NK-92 treated with Interleukin-12 subunit alpha and Interleukin-12 subunit beta, amount 100 ng/mL, for 24 hours (cell line): ENCODE measurements around the gene SMYD3.
"Not testable (repeated sequence)": the region's sequence is repeated elsewhere in the genome, so short reads cannot be mapped to it uniquely, and the experiment has no call there.

ENCODE experiments used
- DNase-seq: peaks from one replicate; lab custom pipeline; 2025; lab: John Stamatoyannopoulos, UW

SMYD3 gene

GRCh38 chr1:245837718-245838117, 669.4 kb downstream of the SMYD3 start:
- DNase-seq: no peak

GRCh38 chr1:245835386-245835785, 671.7 kb downstream of the SMYD3 start:
- no peak for DNase-seq

DNA sequence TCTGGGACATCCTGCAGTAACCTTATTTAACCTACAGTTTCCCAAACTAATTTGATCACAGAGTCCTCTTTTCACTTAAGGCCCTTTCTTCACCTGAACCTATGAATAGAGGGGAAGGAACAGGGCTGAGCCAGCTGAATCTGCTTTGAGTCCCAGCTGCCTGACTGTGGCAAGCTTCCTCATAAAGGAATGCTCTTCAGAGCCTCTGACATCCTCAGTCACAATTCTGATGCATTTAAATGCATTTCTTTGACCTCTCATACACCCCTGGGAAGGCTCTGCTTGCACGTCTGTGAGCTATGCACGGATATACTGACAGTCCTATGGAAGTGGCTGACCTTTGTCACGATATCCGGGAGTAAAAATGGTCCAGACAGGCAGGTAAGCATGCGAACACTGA, 673.1 kb downstream of the SMYD3 start:
- no peak for DNase-seq

DNA sequence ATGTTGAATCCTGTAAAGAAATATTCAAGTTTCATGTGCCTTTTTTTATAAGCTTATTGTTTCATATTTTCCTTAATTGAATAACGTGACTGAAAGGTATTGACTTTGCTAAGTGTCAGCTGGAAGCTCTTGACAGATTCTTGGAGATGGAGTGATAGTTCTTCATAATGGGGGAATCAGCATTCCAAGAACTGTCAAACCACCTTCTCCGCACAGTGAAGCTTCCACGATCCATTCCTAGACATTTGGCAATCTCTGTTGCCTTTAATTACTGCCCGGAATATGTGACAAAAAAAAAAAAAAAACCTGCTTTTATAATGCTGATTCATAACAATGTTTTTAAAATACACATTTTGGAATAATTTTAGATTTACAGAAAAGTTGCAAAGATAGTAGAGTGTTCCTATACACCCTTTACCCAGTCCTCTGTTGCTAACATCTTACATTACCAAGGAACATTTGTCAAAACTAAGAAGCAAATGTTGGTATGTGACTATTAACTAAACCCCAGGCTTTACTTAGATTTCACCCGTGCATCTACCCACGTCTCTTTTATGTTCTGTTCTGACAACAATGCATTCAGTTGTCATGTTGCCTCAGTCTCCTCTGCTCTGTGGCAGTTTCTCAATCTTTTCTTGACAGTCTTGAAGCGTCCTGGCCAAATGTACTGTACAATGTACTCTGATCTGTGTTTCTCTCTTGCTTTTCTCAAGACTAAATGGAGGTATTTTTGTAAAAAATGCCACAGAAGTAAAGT, 674.1 kb downstream of the SMYD3 start:
- no peak for DNase-seq

- no peak for DNase-seq
Measured at GRCh38 chr1:245831518-245831917, 675.6 kb downstream of the SMYD3 start.

GRCh38 chr1:245829826-245830225, 677.3 kb downstream of the SMYD3 start:
- DNase-seq: no peak

GRCh38 chr1:245829194-245829593, 677.9 kb downstream of the SMYD3 start:
- no peak for DNase-seq

DNA sequence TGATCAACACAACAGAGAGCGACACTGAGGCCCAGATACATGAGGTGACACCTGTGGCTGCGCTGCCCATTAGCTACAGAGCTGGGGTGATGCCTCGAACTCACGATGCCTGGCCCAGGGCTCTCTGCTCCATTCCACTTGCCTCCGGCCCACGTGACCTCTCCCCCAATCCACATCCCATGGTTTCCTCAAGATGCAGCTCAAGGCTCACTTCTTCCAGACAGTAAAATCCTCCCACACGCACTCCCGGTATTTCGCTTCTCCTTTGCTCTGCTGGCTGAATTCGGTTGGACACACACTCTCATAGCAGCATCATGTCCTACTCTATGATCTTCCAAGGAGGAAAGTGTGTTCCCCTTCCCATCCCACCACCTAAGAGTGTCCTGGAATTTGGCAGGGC, 679.8 kb downstream of the SMYD3 start:
- DNase-seq: no peak

DNA sequence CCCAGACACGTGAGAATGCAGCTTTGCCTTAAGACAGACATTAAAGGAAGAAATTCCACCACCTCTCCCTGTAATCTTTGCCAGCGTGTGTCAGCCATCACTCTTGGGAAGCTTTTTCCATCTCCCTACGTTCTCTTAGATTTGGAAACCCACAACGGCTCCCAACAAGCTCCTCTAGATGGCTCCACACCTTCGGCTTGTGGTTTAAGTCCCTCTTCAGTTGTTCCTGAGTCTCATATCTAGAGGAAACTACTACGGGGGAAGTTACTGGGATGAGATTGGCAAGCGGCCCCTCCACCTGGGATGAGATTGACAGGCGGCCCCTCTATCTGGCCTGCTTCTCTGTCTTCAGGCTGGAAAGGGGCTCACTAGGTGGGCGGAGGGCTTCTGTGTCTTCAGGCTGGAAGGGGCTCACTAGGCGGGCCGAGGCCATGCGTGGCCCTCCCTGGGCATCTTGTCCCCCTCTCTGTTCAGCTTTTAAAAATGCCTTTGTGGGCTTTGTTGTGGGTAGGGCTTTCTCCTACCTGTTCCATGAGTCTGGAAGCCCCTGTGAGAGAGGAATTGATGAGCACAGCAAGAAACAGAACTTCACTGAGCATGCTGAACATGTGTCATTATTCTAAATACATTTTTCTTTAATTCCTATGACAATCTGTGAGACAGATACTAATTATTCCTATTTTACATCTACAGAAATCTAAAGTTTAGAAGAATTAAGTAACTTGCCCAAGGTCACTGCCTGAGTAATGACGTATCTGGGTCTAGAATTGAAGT, 681.8 kb downstream of the SMYD3 start:
- DNase-seq: no peak

GRCh38 chr1:245823408-245824147, 683.5 kb downstream of the SMYD3 start:
- DNase-seq: no peak

DNA sequence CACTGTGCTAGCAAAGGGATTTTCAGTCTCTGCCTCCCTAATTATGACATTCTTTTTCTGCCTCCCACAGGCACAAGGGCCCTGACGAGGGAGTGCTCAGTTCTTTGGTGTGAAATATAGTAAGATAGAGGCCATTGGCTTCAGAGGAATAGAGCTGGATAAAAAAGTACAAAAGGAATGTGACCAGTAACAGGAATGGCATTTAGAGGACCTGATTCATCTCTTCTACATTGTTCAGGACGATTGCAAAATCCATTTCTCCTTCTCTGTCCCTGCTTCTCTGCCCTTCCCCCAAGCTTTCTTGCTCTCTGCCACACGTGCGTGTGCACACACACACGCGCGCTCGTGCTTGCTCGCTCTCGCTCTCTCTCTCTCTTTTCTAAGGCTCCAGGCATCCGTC, 684.1 kb downstream of the SMYD3 start:
- no peak for DNase-seq

DNA sequence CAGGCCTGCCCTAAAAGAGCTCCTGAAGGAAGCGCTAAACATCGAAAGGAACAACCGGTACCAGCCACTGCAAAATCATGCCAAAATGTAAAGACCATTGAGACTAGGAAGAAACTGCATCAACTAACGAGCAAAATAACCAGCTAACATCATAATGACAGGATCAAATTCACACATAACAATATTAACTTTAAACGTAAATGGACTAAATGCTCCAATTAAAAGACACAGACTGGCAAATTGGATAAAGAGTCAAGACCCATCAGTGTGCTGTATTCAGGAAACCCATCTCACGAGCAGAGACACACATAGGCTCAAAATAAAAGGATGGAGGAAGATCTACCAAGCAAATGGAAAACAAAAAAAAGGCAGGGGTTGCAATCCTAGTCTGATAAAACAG, 688.7 kb downstream of the SMYD3 start:
- not testable (repeated sequence) for DNase-seq

DNA sequence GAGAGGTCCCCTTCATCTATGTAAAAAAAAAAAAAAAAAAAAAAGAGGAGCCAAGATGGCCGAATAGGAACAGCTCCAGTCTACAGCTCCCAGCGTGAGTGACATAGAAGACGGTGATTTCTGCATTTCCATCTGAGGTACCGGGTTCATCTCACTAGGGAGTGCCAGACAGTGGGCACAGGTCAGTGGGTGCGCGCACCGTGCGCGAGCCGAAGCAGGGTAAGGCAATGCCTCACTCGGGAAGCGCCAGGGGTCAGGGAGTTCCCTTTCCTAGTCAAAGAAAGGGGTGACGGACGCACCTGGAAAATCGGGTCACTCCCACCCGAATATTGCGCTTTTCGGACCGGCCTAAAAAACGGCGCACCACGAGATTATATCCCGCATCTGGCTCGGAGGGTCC, 690.6 kb downstream of the SMYD3 start:
- DNase-seq: not testable (repeated sequence)

- DNase-seq: no peak
Measured at GRCh38 chr1:245814651-245815050, 692.4 kb downstream of the SMYD3 start.

GRCh38 chr1:245812278-245812677, 694.8 kb downstream of the SMYD3 start:
- DNase-seq: no peak

DNA sequence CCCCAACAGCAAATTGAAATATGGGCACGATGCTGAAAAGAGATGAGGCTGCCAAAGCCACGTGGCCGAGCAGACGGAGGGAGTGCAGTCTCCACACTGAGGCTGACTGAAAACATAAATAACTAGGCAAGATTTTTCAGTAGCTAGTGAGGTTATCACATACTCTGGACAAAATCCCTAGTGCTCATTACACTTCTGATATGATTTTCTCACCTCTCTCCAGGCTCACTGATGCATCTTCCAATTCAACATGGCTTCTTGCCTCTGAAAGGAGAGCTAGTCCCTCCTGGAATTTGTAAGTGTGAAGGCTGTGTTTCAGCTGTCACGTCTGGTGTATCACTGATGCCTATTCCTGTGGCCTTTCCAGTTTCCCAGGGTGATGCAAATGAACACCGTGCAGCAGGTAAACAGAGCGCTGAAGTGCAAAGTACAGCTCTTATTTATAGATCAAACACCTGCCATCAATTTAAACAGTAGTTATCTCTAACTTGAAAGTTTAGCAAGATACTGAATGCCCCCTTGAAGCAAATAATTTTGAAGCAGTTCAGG, 696.2 kb downstream of the SMYD3 start:
- no peak for DNase-seq

- no peak for DNase-seq
Measured at GRCh38 chr1:245810181-245810769, 696.8 kb downstream of the SMYD3 start.

GRCh38 chr1:245809361-245809760, 697.7 kb downstream of the SMYD3 start:
- no peak for DNase-seq

DNA sequence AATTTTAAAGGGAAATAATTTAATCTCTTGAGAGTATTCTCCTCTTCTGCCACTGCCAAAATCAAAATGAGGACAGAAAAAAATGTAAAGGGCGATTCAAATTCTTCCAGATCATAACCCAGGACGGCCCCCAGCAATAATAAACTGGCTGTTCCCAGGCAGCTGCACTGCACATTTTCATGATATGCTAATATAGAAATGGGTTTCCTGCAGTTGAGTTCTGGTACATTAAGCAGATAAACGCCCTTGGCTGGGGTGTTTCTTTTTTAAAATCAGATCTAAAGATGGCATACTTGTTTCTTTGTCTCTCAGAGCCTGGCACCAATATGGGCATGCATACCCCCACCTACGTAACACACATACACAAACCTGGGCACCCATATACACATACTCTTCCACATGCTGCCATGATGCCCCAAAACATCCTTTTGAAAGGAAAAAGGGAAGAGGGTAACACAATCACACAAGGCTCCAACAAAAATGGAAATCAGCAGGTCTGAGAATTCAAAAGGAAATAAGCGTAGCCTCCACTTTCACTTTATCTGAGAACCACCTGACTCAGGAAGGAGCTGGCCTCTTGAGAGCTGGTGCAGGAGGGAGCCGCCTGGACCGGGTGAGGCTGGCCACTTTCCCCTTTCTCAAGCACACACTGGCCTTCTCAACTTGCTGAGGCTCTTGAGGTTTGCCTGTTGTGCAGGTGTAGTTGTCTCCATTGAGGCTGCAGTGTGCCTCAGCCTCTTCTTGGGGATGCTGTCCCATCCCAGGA, 698.9 kb downstream of the SMYD3 start:
- DNase-seq: no peak

- DNase-seq: peak; percentile 55
Measured at GRCh38 chr1:245807306-245807705, 699.8 kb downstream of the SMYD3 start.

DNA sequence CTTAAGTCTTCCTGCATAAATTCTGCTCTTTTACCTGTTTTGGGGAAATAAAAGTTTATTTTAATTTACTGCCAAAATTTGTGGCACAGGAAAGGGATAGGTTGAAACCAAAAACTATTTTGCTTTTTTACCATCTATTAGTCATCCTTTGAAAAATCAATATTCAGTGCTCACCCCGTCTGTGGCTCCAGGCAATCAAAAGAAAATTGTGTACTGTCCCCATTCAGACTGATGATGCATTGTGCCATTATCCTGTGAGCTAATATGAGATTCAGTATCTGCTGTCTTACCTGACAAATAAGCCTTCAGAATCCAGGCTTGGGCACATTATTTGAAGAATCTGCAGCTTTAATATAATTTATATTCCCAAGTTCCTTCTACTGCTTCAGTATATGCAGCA, 701.5 kb downstream of the SMYD3 start:
- DNase-seq: no peak
